Measurements from ENCODE around the gene SORBS2.

SORBS2 gene

DNA sequence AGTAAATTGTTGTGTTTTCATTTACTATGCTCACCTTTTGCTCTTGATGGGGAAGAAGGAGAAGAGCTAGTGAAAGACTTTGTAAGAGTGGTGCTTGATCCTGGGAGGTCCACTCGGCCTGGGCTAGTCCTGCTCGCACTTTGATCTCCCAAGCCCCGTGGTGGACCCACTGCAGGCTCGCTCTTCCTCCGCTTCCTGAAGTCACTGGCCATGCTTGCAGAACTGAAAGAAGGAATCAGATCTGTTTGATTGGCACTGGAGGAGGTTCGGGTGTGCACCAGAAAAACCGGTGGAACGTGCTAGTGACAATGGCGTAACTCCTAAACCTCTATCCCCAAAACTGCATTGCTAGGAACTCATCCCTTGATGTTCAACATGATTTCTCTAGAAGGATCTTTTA is 185.2 kb downstream of the SORBS2 start:
- no peaks in the 10 kb centered on the region for H3K27me3 ChIP-seq (ENCODE audit: control insufficient read depth, insufficient read depth, low read length)
- no peak overlapping the region for H3K4me2 ChIP-seq (ENCODE audit: low read length)
- no peaks in the 10 kb centered on the region for H3K9me3 ChIP-seq (ENCODE audit: control insufficient read depth, low read length)
- no peak for TF ChIP-seq CTCF (IDR thresholded peaks at IDR 0.05)
- H3K4me1 ChIP-seq, result no peaks in the 10 kb centered on the region
- H3K79me2 ChIP-seq, result no peaks in the 10 kb centered on the region
- H3K4me3 ChIP-seq (ENCODE audit: low read depth, low read length), result no peak overlapping the region
- H3K36me3 ChIP-seq (ENCODE audit: control insufficient read depth, insufficient read depth, low read length), result no peaks in the 10 kb centered on the region
- no peak overlapping the region for H3K27ac ChIP-seq
- H3K9ac ChIP-seq, result no peak overlapping the region
- H2AFZ ChIP-seq, result no peak overlapping the region

GRCh38 chr4:185625503-185625902 is 186.5 kb downstream of the SORBS2 start:
- Histone ChIP-seq H3K4me1 (no peaks in the 10 kb centered on the region), H3K9me3 (ENCODE audit: control insufficient read depth, low read length) (no peaks in the 10 kb centered on the region), H3K4me3 (ENCODE audit: low read depth, low read length) (no peak overlapping the region), H3K27ac (no peak overlapping the region), H3K4me2 (ENCODE audit: low read length) (no peak overlapping the region), H2AFZ (no peak overlapping the region), H3K27me3 (ENCODE audit: control insufficient read depth, insufficient read depth, low read length) (no peaks in the 10 kb centered on the region), H3K79me2 (no peaks in the 10 kb centered on the region), H3K36me3 (ENCODE audit: control insufficient read depth, insufficient read depth, low read length) (no peaks in the 10 kb centered on the region), H3K9ac (no peak overlapping the region)
- TF ChIP-seq CTCF (IDR thresholded peaks at IDR 0.05), result no peak

DNA sequence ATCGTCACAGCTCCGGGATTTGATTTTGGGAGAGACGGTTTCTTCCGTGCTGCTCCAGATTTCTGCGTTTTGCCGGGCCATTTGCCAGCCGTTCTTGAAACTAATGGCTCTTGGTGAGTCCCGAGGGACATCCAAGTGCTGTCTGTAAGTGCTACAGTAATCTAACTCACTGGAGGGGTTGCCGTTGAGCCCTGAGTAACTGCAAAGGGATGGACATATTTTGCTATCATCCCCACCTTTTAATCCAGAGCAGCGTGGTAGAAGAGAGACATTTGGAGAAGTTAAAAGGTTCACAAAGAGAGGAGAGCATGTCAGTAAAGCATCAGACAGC is 187.8 kb downstream of the SORBS2 start:
- Histone ChIP-seq H3K27ac (no peak overlapping the region), H3K79me2 (no peaks in the 10 kb centered on the region), H2AFZ (no peak overlapping the region), H3K27me3 (ENCODE audit: control insufficient read depth, insufficient read depth, low read length) (no peaks in the 10 kb centered on the region), H3K4me1 (no peaks in the 10 kb centered on the region), H3K4me2 (ENCODE audit: low read length) (no peak overlapping the region), H3K4me3 (ENCODE audit: low read depth, low read length) (no peak overlapping the region), H3K9me3 (ENCODE audit: control insufficient read depth, low read length) (no peaks in the 10 kb centered on the region), H3K9ac (no peak overlapping the region), H3K36me3 (ENCODE audit: control insufficient read depth, insufficient read depth, low read length) (no peaks in the 10 kb centered on the region)
- no peak for TF ChIP-seq CTCF (IDR thresholded peaks at IDR 0.05)

- Histone ChIP-seq H3K9me3 (ENCODE audit: control insufficient read depth, low read length) (no peaks in the 10 kb centered on the region), H3K79me2 (no peaks in the 10 kb centered on the region), H3K4me1 (no peaks in the 10 kb centered on the region), H3K27ac (no peak overlapping the region), H2AFZ (no peak overlapping the region), H3K27me3 (ENCODE audit: control insufficient read depth, insufficient read depth, low read length) (no peaks in the 10 kb centered on the region), H3K4me3 (ENCODE audit: low read depth, low read length) (no peak overlapping the region), H3K4me2 (ENCODE audit: low read length) (no peak overlapping the region), H3K36me3 (ENCODE audit: control insufficient read depth, insufficient read depth, low read length) (no peaks in the 10 kb centered on the region), H3K9ac (no peak overlapping the region)
- TF ChIP-seq CTCF (IDR thresholded peaks at IDR 0.05), result no peak
Observed at GRCh38 chr4:185623444-185624258, 188.3 kb downstream of the SORBS2 start.

GRCh38 chr4:185608185-185608584 is 203.8 kb downstream of the SORBS2 start:
- H3K27ac ChIP-seq, result no peak overlapping the region
- no peak overlapping the region for H3K4me2 ChIP-seq (ENCODE audit: low read length)
- H2AFZ ChIP-seq, result no peak overlapping the region
- no peaks in the 10 kb centered on the region for H3K4me1 ChIP-seq
- TF ChIP-seq CTCF (IDR thresholded peaks at IDR 0.05), result no peak
- H3K27me3 ChIP-seq (ENCODE audit: control insufficient read depth, insufficient read depth, low read length), result no peaks in the 10 kb centered on the region
- H3K9ac ChIP-seq, result no peak overlapping the region
- H3K9me3 ChIP-seq (ENCODE audit: control insufficient read depth, low read length), result no peaks in the 10 kb centered on the region
- H3K36me3 ChIP-seq (ENCODE audit: control insufficient read depth, insufficient read depth, low read length), result no peaks in the 10 kb centered on the region
- H3K79me2 ChIP-seq, result no peaks in the 10 kb centered on the region
- no peak overlapping the region for H3K4me3 ChIP-seq (ENCODE audit: low read depth, low read length)
